ENCODE data around the gene COL5A3.

DNA sequence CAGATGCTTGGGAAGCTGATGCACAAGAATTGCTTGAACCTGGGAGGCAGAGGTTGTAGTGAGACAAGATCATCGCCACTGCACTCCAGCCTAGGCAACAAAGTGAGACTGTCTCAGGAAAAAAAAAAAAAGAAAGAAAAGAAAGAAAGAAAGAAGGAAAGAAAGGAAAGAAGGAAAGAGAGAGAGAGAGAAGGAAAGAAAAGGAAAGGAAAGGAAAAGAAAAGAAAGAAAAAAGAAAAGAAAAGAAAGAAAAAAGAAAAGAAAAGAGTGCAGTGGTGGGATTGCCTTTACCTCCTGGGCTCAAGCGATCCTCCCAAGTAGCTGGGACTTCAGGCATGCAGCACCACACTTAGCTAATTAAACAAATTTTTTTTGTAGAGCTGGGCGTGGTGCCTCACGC is 86.9 kb downstream of the COL5A3 start:
- TF ChIP-seq, protein P1, sequence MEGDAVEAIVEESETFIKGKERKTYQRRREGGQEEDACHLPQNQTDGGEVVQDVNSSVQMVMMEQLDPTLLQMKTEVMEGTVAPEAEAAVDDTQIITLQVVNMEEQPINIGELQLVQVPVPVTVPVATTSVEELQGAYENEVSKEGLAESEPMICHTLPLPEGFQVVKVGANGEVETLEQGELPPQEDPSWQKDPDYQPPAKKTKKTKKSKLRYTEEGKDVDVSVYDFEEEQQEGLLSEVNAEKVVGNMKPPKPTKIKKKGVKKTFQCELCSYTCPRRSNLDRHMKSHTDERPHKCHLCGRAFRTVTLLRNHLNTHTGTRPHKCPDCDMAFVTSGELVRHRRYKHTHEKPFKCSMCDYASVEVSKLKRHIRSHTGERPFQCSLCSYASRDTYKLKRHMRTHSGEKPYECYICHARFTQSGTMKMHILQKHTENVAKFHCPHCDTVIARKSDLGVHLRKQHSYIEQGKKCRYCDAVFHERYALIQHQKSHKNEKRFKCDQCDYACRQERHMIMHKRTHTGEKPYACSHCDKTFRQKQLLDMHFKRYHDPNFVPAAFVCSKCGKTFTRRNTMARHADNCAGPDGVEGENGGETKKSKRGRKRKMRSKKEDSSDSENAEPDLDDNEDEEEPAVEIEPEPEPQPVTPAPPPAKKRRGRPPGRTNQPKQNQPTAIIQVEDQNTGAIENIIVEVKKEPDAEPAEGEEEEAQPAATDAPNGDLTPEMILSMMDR (conservative IDR thresholded peaks at IDR 0.05 in 1 of 2, IDR thresholded peaks at IDR 0.05 in 1 of 2; ENCODE audit: extremely low read depth in 1 of 2, insufficient read depth in 1 of 2, low read depth in 1 of 2, low read length in 2 of 2), result no peak
- no peak for TF ChIP-seq EZH2 (IDR thresholded peaks at IDR 0.05; ENCODE audit: borderline replicate concordance, low read length)
